Esophagus (tissue), 2 donors: ENCODE measurements around the gene PHF19. TPM values are rescaled to one million over a fixed set of nuclear protein-coding genes. Genes with fewer than 3 reads are reported as not detected.

Experiments used
- H3K27ac ChIP-seq, 2 donors: one replicate each; pipeline ENCODE4 v1.5.1; 2013; ENCODE audit warnings: low read depth in 2 of 2, mild to moderate bottlenecking in 2 of 2, inconsistent platforms in 1 of 2, low read length in 1 of 2, moderate library complexity in 1 of 2
- H3K27me3 ChIP-seq, 2 donors: one replicate each; pipeline ENCODE4 v1.6.1; 2013; ENCODE audit warnings: low read length in 2 of 2, control low read depth in 1 of 2, mild to moderate bottlenecking in 1 of 2; ENCODE audit not compliant: insufficient read depth in 2 of 2, control insufficient read depth in 1 of 2
- H3K36me3 ChIP-seq, 2 donors: one replicate each; pipeline ENCODE4 v1.6.1; 2013; ENCODE audit warnings: low read length in 1 of 2; ENCODE audit not compliant: control insufficient read depth in 2 of 2, insufficient read depth in 2 of 2
- H3K4me1 ChIP-seq, 2 donors: one replicate each; pipeline ENCODE4 v1.6.1; 2013; ENCODE audit warnings: low read length in 1 of 2; ENCODE audit not compliant: control insufficient read depth in 2 of 2, insufficient read depth in 2 of 2
- H3K4me3 ChIP-seq, 2 donors: one replicate each; pipeline ENCODE4 v1.5.1; 2013; ENCODE audit warnings: low read length in 2 of 2, mild to moderate bottlenecking in 2 of 2, low read depth in 1 of 2, moderate library complexity in 1 of 2
- H3K9me3 ChIP-seq, 2 donors: one replicate each; pipeline ENCODE4 v1.6.1; 2013; ENCODE audit warnings: mild to moderate bottlenecking in 2 of 2, low read depth in 1 of 2, low read length in 1 of 2, moderate library complexity in 1 of 2; ENCODE audit not compliant: control insufficient read depth in 2 of 2, insufficient read depth in 1 of 2
- WGBS, 2 donors: extraction: QIAGEN DNeasy Blood & Tissue Kit; methylation state at CpG; one replicate each; pipeline ENCODE4 v1.1.7; 2013; 5-methylcytosine and 5-hydroxymethylcytosine counted together
- polyA plus RNA-seq, 2 donors: library from polyadenylated mRNA; stranded (reverse); fragments of 200-250 nt; gene quantifications; one replicate each; pipeline ENCODE4 v1.2.3, GENCODE V29; 2013
- donor health status: healthy with polysubstance abuse.
- donor health status: Bipolar disorder and iron deficiency.

PHF19 gene
- polyA plus RNA-seq, 2 donors: 22.3 to 28.8 TPM

DNA sequence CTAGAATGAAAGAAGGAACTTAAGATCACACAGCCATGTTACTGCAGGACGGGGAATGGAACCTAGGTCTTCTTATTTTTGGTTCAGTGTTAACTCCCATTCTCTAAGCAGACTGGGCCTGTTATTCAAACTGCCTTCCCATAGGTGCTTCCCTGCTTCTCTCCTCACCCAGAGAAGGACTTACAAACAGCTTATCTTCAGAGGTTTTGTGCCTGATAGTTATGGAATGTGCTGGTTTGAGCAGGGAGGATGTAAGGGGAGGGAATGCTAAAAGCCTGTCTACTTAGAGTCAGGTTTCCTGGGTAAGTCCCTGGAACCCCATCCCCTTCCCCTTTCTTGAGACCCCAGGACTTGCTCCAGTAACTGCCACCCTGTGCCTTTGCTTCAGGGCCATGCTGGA lies 30.1 kb downstream of the PHF19 start:
- Histone ChIP-seq H3K36me3 (peaks cover 0 to 3% of the 10 kb centered on the region in 2 donors), H3K27ac (no peak overlapping the region)
- 78 to 80% methylated on average over 1 of the region's 1 CpG for WGBS, 2 donors

DNA sequence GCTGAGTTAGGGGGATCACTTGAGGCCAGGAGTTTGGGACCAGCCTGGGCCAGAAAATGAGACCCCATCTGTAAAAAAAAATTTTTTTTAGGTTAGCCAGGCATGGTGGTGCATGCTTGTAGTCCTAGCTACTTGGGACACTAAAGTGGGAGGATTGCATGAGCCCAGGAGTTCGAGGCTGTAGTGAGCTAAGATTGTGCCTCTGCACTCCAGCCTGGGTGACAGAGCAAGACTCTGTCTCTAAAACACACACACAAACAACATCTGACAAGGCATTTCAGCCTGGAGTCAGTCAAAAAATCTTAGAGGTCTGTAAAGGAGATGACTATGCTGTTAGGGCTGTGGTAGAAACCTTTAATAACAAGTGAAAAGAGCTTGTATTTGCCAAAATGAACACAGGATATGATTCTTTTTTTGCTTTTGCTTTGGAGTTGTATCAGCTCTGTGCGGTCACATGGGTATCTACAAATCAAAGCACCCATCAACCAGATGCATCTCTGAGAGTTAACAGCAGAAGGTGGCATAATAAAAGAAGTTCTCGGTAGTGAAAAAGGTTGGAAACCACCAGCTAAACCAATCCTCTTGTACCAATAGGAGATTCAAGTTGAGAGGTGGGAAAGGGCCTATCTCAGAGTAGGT lies 30.6 kb downstream of the PHF19 start:
- Histone ChIP-seq H3K9me3 (no peaks in the 10 kb centered on the region), H3K27me3 (no peaks in the 10 kb centered on the region), H3K27ac (no peak overlapping the region), H3K4me1 (peaks cover 3% of the 10 kb centered on the region in 2 donors), H3K36me3 (peaks cover 0 to under 1% of the 10 kb centered on the region in 2 donors), H3K4me3 (no peak overlapping the region)
- WGBS, 2 donors: 82 to 85% methylated on average over 3 of the region's 3 CpGs

More for the DNA sequence above, 30.1 kb downstream of the PHF19 start:
- H3K4me3 ChIP-seq: no peak overlapping the region
- H3K4me1 ChIP-seq: peaks cover 2 to 3% of the 10 kb centered on the region in 2 donors
- no peaks in the 10 kb centered on the region for H3K27me3 ChIP-seq
- no peaks in the 10 kb centered on the region for H3K9me3 ChIP-seq

DNA sequence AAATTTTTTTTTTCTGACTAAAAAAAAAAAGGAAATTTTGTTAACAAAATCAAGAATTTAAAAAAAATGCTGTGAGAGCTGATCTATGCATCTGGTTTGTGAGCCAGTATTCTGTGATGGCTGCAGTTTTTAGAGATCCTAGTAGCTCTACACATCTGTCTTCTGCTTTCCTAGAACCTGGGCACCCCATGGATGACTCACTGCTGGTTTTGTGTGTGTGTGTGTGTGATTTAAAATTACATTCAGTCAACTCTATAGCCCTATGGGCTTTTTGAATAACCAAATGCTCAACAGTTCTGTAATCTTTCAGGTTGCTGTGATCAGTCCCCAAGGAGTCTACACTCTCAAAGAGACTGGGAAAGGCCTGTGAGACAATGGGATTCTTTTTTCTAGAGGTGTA lies 31.7 kb downstream of the PHF19 start:
- Histone ChIP-seq H3K9me3 (no peaks in the 10 kb centered on the region), H3K36me3 (no peaks in the 10 kb centered on the region), H3K27me3 (no peaks in the 10 kb centered on the region), H3K4me3 (no peak overlapping the region), H3K4me1 (peaks cover 3% of the 10 kb centered on the region in 2 donors), H3K27ac (no peak overlapping the region)

DNA sequence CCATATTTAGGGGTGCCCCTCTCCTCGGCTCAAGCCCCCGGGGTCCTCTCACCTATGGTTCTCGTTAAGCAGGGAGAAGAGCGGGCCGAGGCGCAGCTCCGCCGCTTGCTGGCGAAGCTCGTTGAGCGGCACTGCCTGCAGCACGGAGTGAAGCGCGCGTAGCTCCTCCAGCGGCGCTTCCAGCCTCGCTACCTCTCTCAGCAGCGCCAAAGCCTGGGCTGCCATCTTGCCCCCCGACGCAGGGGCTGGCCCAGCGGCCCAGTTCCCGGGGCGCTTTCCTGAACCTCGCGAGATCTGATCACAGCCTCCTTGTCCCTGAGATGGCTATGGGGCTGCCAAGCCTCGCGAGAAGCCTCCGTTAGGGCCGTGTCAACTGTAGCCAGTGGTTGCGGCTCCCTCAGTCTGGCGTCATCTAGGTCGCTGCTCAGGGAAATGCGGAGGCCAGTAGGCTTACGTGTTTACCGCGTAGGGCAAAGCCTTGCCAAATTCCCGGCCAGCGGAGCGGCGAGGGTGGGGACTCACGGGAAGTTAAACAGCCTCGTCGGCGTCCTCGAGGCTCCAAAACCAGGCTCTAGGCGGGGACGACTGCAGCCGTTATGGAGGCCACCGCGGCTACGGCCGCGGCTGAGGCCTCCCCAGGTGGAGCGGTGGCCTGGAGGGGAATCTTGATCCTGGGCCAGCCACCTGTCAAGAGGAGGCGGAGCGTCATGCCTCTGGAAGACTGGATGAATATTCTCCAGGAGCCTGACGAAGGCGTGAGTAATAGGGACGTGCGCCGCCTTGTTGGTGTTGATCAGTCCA lies 34.1 kb downstream of the PHF19 start, which contains the start of gene PSMD5:
Gene PSMD5, minus strand, starts transcription at position 238 of the 801 bp plus-strand sequence. Its CDS starts 13 bp downstream, at position 225.
- no peaks in the 10 kb centered on the region for H3K27me3 ChIP-seq
- peak within 1 kb of the TSS; percentile 94 to 95 for H3K27ac ChIP-seq
- H3K9me3 ChIP-seq: no peaks in the 10 kb centered on the region
- whole genome bisulfite sequencing, 2 donors: 5 to 6% methylated on average over 60 to 62 of the region's 62 CpGs
- peak within 1 kb of the TSS; percentile 92 for H3K4me3 ChIP-seq
- peaks cover 3% of the 10 kb centered on the region in 2 donors for H3K4me1 ChIP-seq
- no peaks in the 10 kb centered on the region for H3K36me3 ChIP-seq

DNA sequence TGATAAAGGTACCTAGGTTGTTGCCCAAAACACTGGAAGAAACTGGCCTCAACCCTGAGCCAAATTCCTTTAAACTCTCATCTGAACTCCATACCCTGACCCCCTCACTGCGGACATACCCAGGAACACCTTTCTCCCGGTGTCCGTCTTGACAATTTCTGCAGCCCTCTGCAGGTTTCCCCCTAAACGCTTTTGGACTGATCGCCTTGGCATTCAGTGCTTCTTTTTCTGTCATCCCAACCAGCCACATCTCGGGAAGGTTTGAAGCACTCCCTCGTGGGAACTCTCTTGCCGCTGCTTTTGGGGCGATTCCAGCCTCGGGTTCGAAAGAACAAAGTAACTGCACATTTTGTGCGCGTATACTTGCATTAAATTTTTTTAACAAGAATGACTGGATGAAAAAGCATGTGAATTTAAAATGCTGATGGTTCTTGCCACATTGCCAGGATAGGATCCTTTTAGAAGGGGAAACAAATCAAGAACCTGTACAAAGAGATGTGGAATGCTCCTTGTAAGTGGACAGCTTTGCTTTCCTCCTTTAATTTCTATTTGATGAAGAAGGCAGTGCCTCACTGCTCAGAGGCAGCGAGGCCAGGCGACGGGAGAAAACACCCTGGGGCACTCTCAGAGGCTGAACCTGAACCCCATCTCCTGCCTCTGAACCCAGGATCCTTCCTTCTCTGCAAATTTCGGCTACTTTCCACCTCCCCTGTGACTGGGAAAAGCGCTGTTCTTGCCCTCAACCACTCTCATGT lies 34.9 kb downstream of the PHF19 start:
- Histone ChIP-seq H3K4me1 (peaks cover 3% of the 10 kb centered on the region in 2 donors), H3K4me3 (peak overlapping the region; percentile 92), H3K36me3 (no peaks in the 10 kb centered on the region), H3K27ac (peak overlapping the region; percentile 94 to 95), H3K27me3 (no peaks in the 10 kb centered on the region), H3K9me3 (no peaks in the 10 kb centered on the region)
- 39 to 49% methylated on average over 18 of the region's 18 CpGs for WGBS, 2 donors

DNA sequence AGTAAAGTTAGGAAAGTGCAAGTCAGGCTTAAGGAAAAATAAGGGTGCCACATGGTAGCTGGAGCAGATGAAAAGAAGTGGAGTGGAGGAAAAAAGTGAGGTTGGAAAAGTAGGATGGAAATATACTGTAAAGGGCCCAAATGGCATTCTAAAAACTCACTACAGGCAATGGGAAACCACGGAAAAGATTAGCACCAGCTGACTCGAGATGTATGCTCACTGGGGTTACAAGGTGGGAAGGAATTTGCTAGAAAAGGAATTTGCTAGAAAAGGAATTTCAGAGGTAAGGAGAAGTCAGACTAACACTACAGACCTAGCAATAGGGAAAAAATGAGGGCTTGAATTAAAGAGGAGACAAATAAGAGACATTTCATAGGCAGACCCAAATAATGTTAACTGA lies 37.8 kb downstream of the PHF19 start:
- Histone ChIP-seq H3K9me3 (no peaks in the 10 kb centered on the region), H3K4me1 (peaks cover 3% of the 10 kb centered on the region in 2 donors), H3K36me3 (peaks cover 0 to 2% of the 10 kb centered on the region in 2 donors), H3K27ac (no peak overlapping the region), H3K4me3 (no peak overlapping the region), H3K27me3 (no peaks in the 10 kb centered on the region)
- 82 to 84% methylated on average over 2 of the region's 2 CpGs for WGBS, 2 donors

DNA sequence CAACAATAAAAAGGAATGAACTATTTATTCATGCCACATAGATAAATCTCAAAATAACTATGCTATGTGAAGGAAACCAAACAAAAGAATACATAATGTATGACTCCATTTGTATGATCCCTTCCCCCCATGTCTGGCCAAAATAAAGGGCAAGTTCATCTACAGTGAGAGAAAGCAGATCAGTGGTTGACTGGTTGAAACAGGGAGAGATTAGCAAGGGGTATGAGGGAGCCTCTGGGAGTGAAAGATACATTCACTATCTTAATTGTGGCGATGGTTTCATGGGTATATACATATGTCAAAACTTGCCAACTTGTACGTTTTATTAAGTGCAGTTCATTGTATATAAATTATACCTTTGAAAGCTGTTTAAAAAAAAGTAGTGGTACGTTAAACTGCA lies 39.1 kb downstream of the PHF19 start:
- WGBS, 2 donors: 77 to 88% methylated on average over 3 of the region's 3 CpGs
- Histone ChIP-seq H3K9me3 (no peaks in the 10 kb centered on the region), H3K4me3 (no peak overlapping the region), H3K4me1 (peaks cover 0 to 3% of the 10 kb centered on the region in 2 donors), H3K36me3 (peaks cover 3 to 8% of the 10 kb centered on the region in 2 donors), H3K27ac (no peak overlapping the region), H3K27me3 (no peaks in the 10 kb centered on the region)

DNA sequence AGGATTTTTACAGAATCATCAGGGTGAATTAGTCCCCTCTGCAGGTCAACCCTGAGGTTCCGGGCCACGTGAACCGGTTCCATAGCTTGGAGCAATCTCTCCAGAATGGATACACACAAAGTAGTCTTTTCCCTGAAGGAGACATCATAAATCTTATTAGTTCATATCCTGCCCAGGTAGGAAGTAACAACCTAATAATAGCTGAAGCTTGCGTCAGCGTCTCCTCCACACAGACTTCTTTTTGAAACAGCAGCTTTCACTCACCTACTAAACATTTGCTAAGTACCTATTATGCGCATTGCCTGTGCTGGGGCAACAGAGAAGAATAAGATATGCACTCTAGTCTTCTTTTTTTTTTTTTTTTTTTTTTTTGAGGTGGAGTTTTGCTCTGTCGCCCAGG lies 43.7 kb downstream of the PHF19 start:
- H3K36me3 ChIP-seq: peaks cover 11 to 14% of the 10 kb centered on the region in 2 donors
- no peaks in the 10 kb centered on the region for H3K27me3 ChIP-seq
- no peaks in the 10 kb centered on the region for H3K9me3 ChIP-seq
- 96% methylated on average over 7 of the region's 7 CpGs for WGBS, 2 donors
- H3K27ac ChIP-seq: no peak overlapping the region
- no peak overlapping the region for H3K4me3 ChIP-seq
- H3K4me1 ChIP-seq: no peaks in the 10 kb centered on the region

DNA sequence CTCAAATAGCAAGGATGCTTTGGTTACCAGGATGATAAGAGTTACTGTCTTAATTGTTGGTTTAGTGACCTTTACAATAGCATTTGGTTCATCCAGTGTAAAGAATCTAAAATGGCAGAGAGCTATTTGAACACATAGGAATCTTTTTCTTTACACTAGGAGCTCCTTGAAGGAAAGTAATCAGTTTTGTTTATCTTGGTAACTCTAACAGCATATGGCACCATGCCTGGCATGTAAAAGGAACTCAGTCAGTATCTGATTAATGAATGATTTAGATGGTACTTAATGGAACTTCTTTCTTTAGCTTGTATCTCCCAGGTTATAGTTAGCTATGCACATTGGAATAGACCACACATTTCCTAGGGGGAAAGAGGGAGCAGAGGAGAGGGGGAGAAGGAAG lies 44.2 kb downstream of the PHF19 start:
- H3K9me3 ChIP-seq: no peaks in the 10 kb centered on the region
- H3K4me1 ChIP-seq: no peaks in the 10 kb centered on the region
- H3K27me3 ChIP-seq: no peaks in the 10 kb centered on the region
- peaks cover 11 to 14% of the 10 kb centered on the region in 2 donors for H3K36me3 ChIP-seq
- H3K27ac ChIP-seq: no peak overlapping the region
- H3K4me3 ChIP-seq: no peak overlapping the region
